Forelimb muscle (tissue), 1 donor: Measurements from ENCODE around the gene BCL2L12. TPM values are rescaled to one million over a fixed set of nuclear protein-coding genes. Genes with fewer than 3 reads are reported as not detected.
"Not testable (repeated sequence)": the region's sequence is repeated elsewhere in the genome, so short reads cannot be mapped to it uniquely, and the experiment has no call there.

Experiments
- DNase-seq: peaks from one replicate; pipeline ENCODE4 v3.0.0-alpha.2; 2013; ENCODE audit warnings: low read depth
- polyA plus RNA-seq: library from polyadenylated mRNA; unstranded; fragments of 120-200 nt; gene quantifications from one replicate; pipeline ENCODE4 v1.2.1, GENCODE V29; 2013; ENCODE audit not compliant: insufficient read length

Gene BCL2L12
- polyA plus RNA-seq, 1 donor = 28.4 TPM

- DNase-seq = no peak
Observed at GRCh38 chr19:49705919-49706318, 40.2 kb downstream of the BCL2L12 start.

- DNase-seq = no peak
Observed at GRCh38 chr19:49710372-49710951, 44.7 kb downstream of the BCL2L12 start.

- DNase-seq = no peak
Observed at GRCh38 chr19:49712397-49712859, 46.7 kb downstream of the BCL2L12 start.

- no peak for DNase-seq
Observed at GRCh38 chr19:49713236-49713845, 47.6 kb downstream of the BCL2L12 start.

GRCh38 chr19:49716154-49716553 lies 50.4 kb downstream of the BCL2L12 start:
- DNase-seq = no peak

GRCh38 chr19:49718511-49718910 lies 52.8 kb downstream of the BCL2L12 start:
- DNase-seq = peak; percentile 26

- no peak for DNase-seq
Observed at GRCh38 chr19:49718991-49719390, 53.3 kb downstream of the BCL2L12 start.

GRCh38 chr19:49719420-49719819 lies 53.7 kb downstream of the BCL2L12 start:
- not testable (repeated sequence) for DNase-seq

Other genes with a start within 250 kb of the BCL2L12 start
- not detected for gene PTH2, start 242.5 kb upstream of the BCL2L12 start, polyA plus RNA-seq
- 0.09 TPM for gene GFY, start 240.5 kb upstream of the BCL2L12 start, polyA plus RNA-seq
- gene SLC17A7, start 224.4 kb upstream of the BCL2L12 start, polyA plus RNA-seq = 1.2 TPM
- gene PIH1D1, start 214.1 kb upstream of the BCL2L12 start, polyA plus RNA-seq = 43.1 TPM
- 10.1 TPM for gene ALDH16A1, start 212.7 kb upstream of the BCL2L12 start, polyA plus RNA-seq
- 3.2 TPM for gene FLT3LG, start 191.7 kb upstream of the BCL2L12 start, polyA plus RNA-seq
- gene RPL13A, start 178.3 kb upstream of the BCL2L12 start, polyA plus RNA-seq = 5,065 TPM
- gene RPS11, start 169.5 kb upstream of the BCL2L12 start, polyA plus RNA-seq = 3,524 TPM
- gene FCGRT, start 153.3 kb upstream of the BCL2L12 start, polyA plus RNA-seq = 162 TPM
- gene RCN3, start 137.9 kb upstream of the BCL2L12 start, polyA plus RNA-seq = 59.8 TPM
- 56.5 TPM for gene NOSIP, start 85.4 kb upstream of the BCL2L12 start, polyA plus RNA-seq
- 0.42 TPM for gene PRRG2, start 84.6 kb upstream of the BCL2L12 start, polyA plus RNA-seq
- gene PRR12, start 74.8 kb upstream of the BCL2L12 start, polyA plus RNA-seq = 17.4 TPM
- gene RRAS, start 25.8 kb upstream of the BCL2L12 start, polyA plus RNA-seq = 28.3 TPM
- 29.9 TPM for gene SCAF1, start 23.7 kb upstream of the BCL2L12 start, polyA plus RNA-seq
- 33.2 TPM for gene IRF3, start 76 bp upstream of the BCL2L12 start, polyA plus RNA-seq
- gene PRMT1, start 11.3 kb downstream of the BCL2L12 start, polyA plus RNA-seq = 209 TPM
- gene ADM5, start 23.7 kb downstream of the BCL2L12 start, polyA plus RNA-seq = 0.99 TPM
- 8.2 TPM for gene CPT1C, start 25.2 kb downstream of the BCL2L12 start, polyA plus RNA-seq
- 0.52 TPM for gene TSKS, start 97.4 kb downstream of the BCL2L12 start, polyA plus RNA-seq
- 56.3 TPM for gene AP2A1, start 101.1 kb downstream of the BCL2L12 start, polyA plus RNA-seq
- gene FUZ, start 147.4 kb downstream of the BCL2L12 start, polyA plus RNA-seq = 17.0 TPM
- 28.6 TPM for gene MED25, start 152.4 kb downstream of the BCL2L12 start, polyA plus RNA-seq
- gene PTOV1, start 185.2 kb downstream of the BCL2L12 start, polyA plus RNA-seq = 195 TPM
- 38.1 TPM for gene PNKP, start 201.6 kb downstream of the BCL2L12 start, polyA plus RNA-seq
- 36.8 TPM for gene AKT1S1, start 211.4 kb downstream of the BCL2L12 start, polyA plus RNA-seq
- gene TBC1D17, start 211.8 kb downstream of the BCL2L12 start, polyA plus RNA-seq = 35.6 TPM
- 1.0 TPM for gene IL4I1, start 231.0 kb downstream of the BCL2L12 start, polyA plus RNA-seq